GM18520 (cell line): ENCODE data around the gene CLCA2.
"Not testable (repeated sequence)": the region's sequence is repeated elsewhere in the genome, so short reads cannot be mapped to it uniquely, and the experiment has no call there.

Experiments
- ATAC-seq: cut with Tn5 transposase; IDR thresholded peaks from one replicate; pipeline ENCODE4 v1.9.1; 2021; ENCODE audit not compliant: unreplicated experiment

CLCA2 gene

GRCh38 chr1:86472767-86473166, 48.8 kb downstream of the CLCA2 start:
- ATAC-seq = peak; percentile 40

- no peak for ATAC-seq
Measured at GRCh38 chr1:86477256-86477655, 53.3 kb downstream of the CLCA2 start.

- no peak for ATAC-seq
Measured at GRCh38 chr1:86477682-86478081, 53.7 kb downstream of the CLCA2 start.

GRCh38 chr1:86478416-86479156, 54.6 kb downstream of the CLCA2 start:
- no peak for ATAC-seq

- ATAC-seq = no peak
Measured at GRCh38 chr1:86481966-86482365, 58.0 kb downstream of the CLCA2 start.

GRCh38 chr1:86487131-86487810, 63.3 kb downstream of the CLCA2 start:
- ATAC-seq = no peak

- no peak for ATAC-seq
Measured at GRCh38 chr1:86487811-86488141, 63.8 kb downstream of the CLCA2 start.

- ATAC-seq = no peak
Measured at GRCh38 chr1:86489242-86489878, 65.4 kb downstream of the CLCA2 start.

- no peak for ATAC-seq
Measured at GRCh38 chr1:86491171-86491950, 67.4 kb downstream of the CLCA2 start.

GRCh38 chr1:86498281-86498680, 74.3 kb downstream of the CLCA2 start:
- ATAC-seq = no peak

- peak; percentile 41 for ATAC-seq
Measured at GRCh38 chr1:86499987-86500593, 76.1 kb downstream of the CLCA2 start.

GRCh38 chr1:86500714-86501113, 76.7 kb downstream of the CLCA2 start:
- ATAC-seq = no peak

- not testable (repeated sequence) for ATAC-seq
Measured at GRCh38 chr1:86502125-86502646, 78.2 kb downstream of the CLCA2 start.

- ATAC-seq = no peak
Measured at GRCh38 chr1:86502721-86503405, 78.9 kb downstream of the CLCA2 start.

GRCh38 chr1:86503406-86504136, 79.6 kb downstream of the CLCA2 start:
- no peak for ATAC-seq

- no peak for ATAC-seq
Measured at GRCh38 chr1:86504137-86504479, 80.1 kb downstream of the CLCA2 start.

- no peak for ATAC-seq
Measured at GRCh38 chr1:86504895-86505563, 81.1 kb downstream of the CLCA2 start.

GRCh38 chr1:86505564-86505902, 81.6 kb downstream of the CLCA2 start:
- no peak for ATAC-seq
